Stimulated activated naive CD4-positive, alpha-beta T cell (primary cell): ENCODE results near the gene MLLT3.

Experiments used
- DNase-seq, 6 experiments: peaks; one replicate each; lab custom pipeline; 2025; lab: John Stamatoyannopoulos, UW

MLLT3 gene

DNA sequence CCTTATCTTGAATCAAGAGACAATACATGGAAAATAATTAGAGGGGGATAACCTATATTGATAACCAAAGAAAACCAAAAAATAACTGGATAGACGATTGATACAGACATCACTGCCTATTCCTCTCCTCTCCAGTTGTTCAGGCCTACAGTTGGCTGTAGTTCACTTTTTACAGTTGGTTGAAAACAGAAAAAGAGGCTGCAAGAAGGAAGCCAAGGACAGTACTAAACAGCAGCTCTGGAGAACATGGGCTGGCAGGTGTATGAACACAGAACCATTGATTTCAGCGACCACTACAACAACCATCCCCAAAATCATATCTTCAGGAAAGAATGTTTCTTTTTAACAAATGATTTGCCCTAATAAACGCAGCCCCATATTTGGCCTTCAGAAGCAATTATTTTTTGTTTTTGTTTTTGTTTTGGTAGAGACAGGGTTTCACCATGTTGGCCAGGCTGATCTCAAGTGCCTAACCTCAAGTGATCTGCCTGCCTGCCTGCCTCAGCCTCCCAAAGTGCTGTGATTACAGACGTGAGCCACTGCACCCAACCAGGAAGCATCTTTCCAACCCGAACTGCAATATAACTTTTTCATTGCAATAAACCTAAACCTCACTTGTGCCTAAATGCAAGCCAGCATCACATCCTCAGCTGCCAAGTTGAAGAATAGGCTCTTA lies 64.3 kb downstream of the MLLT3 start:
- DNase-seq: no peak

DNA sequence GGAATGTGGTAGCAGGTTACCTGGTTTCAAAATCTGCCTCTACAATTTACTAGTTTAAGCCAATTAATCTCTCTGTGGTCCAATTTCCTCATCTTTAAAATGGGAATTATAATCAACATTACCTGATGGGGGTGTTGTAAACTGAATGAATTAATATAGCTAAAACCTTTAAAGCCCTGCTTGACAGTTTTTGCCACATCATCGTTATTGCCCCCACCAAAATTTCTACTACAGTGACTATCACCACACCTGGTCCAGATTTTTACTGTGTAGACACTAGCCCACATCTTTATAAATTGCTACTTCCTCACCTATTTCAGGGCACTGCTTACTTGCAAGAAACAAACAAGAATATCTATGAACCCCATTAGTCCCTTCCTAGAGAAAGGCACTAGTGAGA lies 65.0 kb downstream of the MLLT3 start:
- DNase-seq: no peak

DNA sequence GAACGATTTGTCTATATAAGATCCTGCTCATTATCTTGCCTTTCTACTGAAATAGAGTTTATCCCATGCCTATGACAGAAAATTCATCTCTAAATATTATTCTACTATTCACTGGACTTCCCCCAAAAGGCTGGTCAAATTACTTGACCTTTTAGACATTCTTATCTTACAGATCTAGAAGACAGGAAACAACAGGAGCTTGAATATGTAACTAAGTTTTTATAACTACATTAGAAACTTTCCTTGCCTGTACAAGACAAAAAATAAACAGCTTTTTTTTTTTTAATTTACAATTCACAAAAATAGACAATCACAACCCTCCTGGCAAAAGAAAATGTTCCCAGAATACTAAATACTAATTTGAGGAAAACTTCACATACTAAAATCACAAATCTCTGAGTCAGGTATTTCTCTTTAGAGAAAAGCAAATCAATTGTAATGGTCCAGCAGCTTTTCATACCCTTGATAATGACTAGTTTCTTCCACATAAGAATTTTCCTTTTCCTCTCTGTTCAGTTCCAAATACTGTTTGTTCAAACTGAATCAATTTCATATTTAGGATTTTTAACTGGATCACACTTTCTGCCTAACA lies 68.6 kb downstream of the MLLT3 start:
- DNase-seq: no peak

DNA sequence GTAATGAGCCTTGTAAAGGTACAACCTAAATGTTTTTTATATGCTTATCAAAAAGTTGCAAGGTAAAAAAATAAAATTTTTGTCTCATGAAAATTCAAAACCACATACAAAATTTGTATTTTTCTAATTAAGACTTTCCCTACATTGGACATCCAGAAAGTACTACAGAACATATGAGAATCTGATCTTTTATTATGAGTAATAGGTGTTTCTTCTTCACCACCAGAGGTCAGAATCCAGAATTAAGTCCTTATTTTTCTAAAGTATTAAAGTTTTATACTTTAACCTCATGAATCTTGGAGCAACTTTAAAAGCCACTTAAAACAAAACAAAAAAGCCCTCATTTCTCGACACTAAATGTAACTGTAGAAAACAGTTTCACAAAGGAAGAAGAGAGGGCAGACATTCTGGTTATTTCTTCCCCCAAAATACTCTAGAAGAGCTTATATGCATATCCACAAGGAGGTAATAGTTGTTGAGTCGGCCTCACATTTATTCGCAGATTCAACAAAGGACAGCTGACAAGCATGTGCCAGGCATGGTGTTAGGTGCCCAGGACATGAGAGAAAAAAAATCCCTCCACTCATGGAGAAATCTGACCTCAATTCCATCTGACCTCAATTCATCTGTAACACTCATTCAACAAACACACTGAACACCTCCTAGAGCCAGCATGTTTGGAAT lies 69.3 kb downstream of the MLLT3 start:
- no peak for DNase-seq

DNA sequence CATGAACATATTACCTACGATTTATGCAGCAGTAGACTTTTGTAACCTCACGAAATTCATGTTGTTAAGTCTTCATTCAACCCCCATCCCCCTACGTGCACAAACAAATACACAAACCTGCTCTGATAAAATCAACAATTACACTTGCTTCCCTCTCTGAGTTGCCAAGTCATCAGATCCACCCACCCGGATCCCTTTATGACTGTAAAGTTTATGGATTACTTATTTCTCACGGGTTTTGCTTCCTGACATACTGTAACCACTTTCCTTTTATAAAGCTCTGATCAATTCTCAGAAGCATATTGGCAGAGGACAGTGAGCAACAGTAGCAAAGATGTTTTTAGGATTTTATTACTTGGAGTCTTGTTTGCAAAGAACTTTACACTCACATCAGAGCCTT lies 70.5 kb downstream of the MLLT3 start:
- no peak for DNase-seq

DNA sequence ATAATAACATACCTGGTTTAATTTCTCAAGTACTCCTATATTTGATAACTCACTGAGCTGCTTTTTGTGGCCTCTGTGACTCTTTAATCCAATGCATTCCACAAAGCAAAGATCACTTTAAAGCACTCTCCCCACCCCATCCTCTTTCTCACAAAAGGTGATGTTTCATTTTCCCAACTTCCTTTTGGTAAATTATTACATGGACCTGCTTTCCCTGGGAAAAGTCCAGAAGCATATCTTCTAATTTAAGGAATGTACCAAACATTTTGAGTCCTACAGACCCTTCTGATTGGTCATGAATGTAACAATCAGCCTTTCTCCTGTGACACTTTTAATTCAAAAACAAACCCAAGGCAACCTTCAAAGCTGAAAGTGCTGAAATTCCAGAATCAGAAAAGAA lies 71.1 kb downstream of the MLLT3 start:
- no peak for DNase-seq

DNA sequence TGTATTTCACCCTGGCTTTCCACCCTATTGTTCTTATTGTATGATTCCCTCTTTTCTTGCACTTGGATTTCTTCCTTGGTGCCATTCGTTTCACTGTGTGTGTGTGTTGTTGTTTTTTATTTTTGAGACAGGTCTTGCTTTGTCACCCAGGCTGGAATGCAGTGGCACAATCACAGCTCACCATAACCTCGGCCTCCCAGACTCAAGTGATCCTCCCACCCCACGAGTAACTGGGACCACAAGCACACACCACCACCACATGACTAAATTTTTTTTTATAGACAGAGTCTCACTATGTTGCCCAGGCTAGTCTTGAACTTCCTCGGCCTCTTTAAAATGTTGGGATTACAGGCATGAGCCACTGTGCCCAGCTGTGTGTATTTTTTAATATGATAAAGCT lies 72.0 kb downstream of the MLLT3 start:
- no peak for DNase-seq

DNA sequence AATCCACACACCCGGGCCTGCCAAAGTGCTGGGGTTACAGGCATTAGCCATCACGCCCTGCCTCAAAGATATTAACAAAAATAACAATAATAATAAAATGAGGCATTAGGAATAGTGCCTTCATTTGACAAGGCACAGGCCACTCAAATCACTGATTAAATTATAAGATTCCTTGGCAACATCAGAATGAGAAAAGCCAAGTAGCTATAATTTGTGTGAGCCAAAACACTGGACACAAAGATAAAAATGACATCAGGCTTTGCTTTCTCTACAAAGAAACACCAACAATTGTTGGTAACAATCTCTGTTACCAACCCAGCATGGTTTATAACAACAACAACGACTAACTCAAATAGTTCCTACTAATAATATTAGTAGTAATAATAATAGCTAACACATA lies 73.2 kb downstream of the MLLT3 start:
- no peak for DNase-seq

DNA sequence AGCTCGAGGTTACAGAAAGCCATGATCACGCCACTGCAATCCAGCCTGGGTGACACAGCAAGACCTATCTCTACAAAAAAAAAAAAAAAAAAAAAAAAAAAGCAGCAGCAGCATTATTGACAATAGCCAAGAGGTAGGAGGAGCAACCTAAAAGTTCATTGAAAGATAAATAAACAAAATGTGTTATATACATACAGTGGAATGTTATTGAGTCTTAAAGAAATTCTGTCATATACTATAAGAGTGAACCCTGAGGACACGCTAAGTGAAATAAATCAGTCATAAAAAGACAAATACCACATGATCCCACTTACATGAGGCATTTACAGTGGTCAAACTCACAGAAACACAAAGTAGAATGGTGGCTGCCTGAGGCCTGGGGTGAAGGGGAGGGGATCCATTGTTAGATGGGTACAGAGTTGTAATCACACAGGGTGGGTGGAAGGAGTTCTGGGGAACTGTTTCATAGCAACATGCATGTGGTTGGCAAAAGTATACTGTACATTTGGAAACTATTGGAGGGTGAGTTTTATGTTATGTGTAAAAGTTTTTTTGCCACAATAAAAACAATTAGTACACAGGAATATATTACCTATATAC lies 77.2 kb downstream of the MLLT3 start:
- no peak for DNase-seq

DNA sequence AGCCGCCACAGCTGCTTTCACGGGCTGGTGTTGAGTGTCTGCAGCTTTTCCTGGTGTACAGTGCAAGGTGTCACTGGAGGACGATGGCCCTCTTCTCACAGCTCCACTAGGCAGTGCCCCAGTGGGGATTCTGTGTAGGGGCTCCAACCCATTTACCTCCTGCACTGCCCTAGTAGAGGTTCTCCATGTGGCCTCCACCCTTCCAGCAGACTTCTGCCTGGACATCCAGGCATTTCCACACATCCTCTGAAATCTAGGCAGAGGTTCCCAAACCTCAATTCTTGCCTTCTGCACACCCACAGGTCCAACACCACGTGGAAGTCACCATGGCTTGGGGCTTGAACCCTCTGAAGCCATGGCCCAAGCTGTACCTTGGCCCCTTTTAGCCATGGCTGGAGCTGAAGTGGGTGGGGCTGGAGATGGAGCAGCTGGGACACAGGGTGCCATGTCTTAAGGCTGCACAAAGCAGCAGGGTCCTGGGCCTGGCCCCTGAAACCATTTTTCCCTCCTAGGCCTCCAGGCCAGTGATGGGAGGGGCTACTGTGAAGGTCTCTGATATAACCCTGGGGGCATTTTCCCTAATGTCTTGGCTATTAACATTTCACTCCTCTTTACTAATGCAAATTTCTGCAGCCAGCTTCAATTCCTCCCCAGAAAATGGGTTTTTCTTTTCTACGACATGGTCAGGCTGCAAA lies 82.0 kb downstream of the MLLT3 start:
- DNase-seq: no peak

DNA sequence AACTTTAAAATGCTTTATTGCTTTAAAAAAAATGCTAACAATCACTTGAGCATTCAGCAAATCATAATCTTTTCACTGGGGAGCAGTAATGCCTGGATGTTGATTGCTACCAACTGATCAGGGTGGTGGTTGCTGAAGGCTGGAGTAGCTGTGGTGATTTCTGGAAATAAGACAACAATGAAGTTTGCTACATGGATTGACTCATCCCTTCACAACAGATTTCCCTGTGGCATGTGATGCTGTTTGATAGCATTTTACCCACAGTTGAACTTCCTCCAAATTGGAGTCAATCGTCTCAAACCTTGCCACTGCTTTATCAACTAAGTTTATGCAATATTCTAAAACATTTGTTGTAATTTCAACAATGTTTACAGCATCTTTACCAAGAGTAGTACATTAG lies 83.3 kb downstream of the MLLT3 start:
- DNase-seq: no peak

DNA sequence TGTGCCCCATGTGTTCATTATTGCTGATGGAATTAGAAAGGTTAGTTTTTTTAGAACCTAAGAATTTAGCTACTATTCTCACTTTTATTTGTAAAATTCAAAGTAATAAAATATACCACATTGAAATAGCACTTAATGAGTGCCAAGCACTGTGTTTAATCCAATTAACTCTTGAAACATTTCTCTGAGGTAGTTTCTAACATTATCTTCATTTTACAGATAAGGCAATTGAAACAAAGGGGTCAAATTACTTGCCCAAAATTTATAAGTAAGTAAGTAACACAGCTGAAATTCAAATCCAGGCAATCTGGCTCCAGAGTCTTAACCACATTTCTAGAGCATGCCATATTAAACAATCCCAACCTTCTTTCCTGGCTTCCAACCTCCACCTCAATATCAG lies 84.2 kb downstream of the MLLT3 start:
- DNase-seq: no peak

DNA sequence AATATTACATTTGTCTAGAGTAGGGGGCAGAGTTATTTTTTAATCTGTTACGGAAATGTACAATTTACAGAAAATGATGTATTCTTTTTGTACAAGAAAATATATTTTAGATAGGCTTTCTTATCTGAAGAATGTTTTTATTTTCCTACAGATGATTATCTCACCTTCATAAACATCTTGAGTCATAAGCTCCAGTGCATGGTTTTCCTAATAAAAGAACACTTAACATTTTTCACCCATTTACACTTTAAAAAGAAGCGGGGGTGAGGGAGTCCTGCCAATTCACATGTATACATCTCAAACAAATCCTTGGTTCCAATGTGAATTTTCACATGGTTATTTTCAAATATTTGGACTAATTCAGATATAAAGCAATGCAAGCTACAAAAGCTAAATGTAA lies 85.0 kb downstream of the MLLT3 start:
- no peak for DNase-seq

DNA sequence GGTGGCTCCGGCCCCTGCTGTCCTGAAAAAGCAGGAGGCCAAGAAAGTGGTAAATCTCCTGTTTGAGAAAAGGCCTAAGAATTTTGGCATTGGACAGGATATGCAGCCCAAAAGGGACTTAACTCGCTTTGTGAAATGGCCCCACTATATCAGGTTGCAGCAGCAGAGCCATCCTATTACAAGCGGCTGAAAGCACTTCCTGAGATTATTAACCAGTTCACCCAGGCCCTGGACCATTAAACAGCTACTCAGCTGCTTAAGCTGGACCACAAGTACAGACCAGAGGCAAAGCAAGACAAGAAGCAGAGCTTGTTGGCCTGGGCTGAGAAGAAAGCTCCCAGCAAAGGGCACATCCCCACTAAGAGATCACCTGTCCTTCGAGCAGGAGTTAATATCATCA lies 89.7 kb downstream of the MLLT3 start:
- DNase-seq: no peak

DNA sequence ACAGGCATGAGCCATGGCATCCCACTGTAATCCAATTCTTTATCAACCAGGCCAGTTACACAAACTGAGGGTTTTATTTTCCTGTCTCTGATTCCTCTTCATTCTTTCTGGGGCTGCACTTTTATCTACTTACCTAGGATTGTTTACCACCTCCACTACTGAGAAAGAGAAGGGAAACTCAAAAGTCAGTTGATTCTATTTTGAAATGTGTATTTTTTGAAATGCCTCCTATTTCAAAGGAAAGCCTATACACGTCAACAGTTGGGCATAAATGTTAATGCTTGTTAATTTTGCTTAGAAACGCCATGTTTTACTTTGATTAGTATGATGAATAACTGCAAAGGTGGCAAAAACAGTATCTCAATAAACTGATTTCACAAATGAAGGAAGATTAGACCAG lies 92.5 kb downstream of the MLLT3 start:
- no peak for DNase-seq

DNA sequence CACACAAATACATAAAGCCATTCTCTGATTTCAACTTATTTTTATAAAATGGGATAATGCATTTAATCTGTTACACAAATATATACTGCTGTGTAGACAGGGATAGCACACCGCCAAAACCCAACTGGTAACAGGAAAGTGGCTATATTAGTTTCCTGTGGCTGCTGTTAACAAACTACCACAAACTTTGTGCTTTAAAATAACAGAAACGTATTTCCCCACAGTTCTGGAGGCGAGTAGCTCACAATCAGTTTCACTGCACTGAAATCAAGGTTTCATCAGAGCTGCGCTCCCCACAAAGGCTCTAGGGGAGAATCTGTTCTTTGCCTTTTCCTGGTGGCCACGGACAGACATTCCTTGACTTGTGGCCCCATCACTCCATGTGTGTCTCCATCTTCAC lies 94.0 kb downstream of the MLLT3 start:
- no peak for DNase-seq

DNA sequence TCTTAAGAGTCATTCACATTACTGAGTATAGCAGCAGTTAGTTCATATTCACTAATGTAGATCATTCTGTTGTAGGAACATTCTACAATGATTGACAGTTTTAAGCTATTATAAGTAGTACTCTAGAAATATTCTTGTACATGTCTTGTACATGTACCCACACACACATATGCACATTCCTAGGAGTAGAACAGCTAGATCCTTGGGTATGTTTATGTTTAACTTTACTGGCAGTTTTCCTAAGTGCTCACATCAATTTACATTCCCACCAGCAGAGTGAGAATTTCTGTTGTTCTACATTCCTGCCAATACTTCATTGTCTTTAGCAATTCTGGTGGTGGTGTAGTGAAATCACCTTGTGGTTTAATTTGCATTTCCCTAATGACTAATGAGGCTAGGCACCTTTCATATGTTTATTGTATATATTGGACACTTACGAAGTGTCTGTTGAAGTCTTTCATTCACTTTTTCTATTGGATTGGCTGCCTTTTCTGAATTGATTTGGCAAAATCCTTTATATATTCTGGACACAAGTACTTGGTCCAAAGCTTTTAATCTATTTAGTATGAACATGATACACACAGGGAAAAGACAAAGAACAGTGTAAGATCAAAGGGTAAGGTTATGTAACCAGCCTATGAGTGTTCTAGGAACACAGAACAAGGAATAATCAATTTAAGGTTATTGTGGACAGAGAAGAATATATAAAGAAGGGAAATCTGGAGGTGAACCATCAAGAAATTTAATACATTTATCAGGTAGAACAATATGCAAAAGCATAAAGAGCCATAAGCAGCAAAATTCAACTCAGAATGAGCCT lies 95.6 kb downstream of the MLLT3 start:
- no peak for DNase-seq

DNA sequence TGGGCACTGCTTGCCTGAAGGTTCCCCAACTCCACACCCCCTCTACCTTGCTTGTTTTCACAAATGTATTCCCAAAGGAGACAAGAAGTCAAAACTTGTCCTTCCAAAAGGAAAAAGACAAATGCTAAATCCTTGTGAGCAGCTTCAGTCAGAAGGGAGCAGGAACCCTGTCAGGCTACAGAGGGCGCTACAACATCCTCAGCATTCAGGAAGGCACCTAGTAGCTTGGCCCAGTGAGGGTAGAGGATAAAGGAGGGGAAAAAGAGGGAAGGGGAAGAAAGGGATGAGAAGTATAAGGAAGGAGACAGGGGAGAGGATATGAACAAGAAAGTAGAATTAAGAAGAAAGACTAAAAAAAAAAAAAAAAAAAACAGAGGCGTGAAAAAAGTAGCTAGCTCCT lies 97.5 kb downstream of the MLLT3 start:
- DNase-seq: no peak

DNA sequence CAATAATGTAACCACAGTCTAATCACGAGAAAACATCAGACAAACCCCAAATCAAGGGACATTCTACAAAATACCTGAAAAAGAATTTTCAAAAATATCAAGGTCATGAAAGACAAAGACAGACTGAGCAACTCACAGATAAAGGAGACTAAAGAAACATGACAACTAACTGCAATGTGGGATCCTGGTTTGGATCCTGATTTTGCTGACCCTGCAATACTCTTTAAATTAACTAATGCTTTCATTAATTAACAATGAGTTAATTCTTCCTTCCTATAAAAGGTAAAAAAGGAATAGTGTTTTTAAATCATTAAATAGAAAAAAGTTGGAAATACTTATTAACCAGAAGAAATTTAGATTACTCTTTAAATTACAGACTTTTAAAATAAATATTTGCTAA lies 103.6 kb downstream of the MLLT3 start:
- no peak for DNase-seq

DNA sequence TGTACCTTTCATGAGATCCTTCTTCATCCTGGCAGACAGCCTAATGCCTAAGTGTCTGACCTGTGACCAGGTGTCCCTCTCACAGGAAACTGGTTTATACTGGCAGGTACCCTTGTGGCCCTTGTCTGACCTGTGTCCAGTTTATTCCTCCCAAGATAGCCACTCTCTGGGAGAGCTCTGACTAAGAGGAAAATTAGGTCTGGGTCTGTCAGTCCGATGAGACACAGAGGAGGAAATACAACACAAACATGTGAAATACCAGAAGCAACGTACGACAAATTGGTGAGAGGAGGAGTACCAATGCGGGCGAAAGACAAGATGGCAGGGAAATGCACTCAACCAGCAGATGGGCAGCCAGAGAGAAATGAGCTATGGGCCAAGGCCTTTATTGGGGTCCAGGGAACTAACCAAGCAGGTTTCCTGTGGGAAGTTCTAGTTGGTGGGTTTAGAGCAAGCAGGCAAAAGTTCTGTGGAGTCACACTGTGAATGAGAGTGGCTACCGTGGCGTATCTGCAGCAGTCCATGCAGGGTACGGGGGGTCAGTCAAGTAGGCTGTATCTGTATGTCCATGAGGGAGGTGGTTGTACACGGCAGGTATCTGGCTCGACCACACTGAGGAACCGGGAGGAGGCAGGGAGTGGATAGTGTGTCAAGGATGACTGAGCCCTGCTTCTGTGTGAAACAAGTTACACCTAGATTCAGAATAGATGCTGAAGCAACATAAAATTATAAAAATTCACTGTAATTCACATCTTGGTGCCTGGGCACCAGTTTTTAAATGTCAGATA lies 109.0 kb downstream of the MLLT3 start:
- no peak for DNase-seq

DNA sequence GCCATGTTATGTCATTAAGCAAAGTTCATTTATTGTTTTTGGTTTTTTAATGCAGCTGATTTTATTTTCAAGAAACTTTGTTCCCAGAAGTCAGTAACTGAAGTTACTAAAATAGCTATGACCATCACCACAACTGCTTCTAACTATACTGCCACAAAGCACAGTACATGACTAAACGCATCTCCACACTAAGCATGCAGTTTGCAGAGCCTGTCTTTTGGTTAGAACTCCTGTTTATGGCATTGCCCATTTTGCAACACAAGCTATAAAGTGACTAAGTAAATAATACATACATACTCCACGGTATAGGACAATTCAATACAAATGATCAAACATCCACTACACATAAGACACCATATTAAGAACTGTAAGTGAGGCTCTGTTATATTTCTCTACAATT lies 109.7 kb downstream of the MLLT3 start:
- DNase-seq: no peak
